HG03159 (cell line): ENCODE results near the gene VPS51.
"Not testable (repeated sequence)": the region's sequence is repeated elsewhere in the genome, so short reads cannot be mapped to it uniquely, and the experiment has no call there.

Source experiments
- ATAC-seq: cut with Tn5 transposase; IDR thresholded peaks from one replicate; pipeline ENCODE4 v1.9.1; 2021; ENCODE audit warnings: mild to moderate bottlenecking, moderate library complexity; ENCODE audit not compliant: unreplicated experiment

Gene VPS51

GRCh38 chr11:65132238-65132987 is 36.4 kb downstream of the VPS51 start:
- no peak for ATAC-seq

- no peak for ATAC-seq
Observed at GRCh38 chr11:65132988-65133700, 37.1 kb downstream of the VPS51 start.

- no peak for ATAC-seq
Observed at GRCh38 chr11:65133724-65134123, 37.7 kb downstream of the VPS51 start.

- ATAC-seq, result peak; percentile 53
Observed at GRCh38 chr11:65134240-65134951, 38.4 kb downstream of the VPS51 start, which contains the start of gene SYVN1. Gene SYVN1, minus strand, starts transcription at chr11:65134519. Its CDS starts 918 bp downstream, at chr11:65133601.

- ATAC-seq, result peak; percentile 69
Observed at GRCh38 chr11:65134952-65135632, 39.1 kb downstream of the VPS51 start.

GRCh38 chr11:65135633-65136145 is 39.7 kb downstream of the VPS51 start:
- ATAC-seq, result no peak

GRCh38 chr11:65136515-65137096 is 40.6 kb downstream of the VPS51 start:
- no peak for ATAC-seq

- ATAC-seq, result no peak
Observed at GRCh38 chr11:65141896-65142494, 46.0 kb downstream of the VPS51 start.

GRCh38 chr11:65147352-65148075 is 51.5 kb downstream of the VPS51 start:
- ATAC-seq, result no peak

- no peak for ATAC-seq
Observed at GRCh38 chr11:65148657-65149056, 52.6 kb downstream of the VPS51 start.

GRCh38 chr11:65150131-65150508 is 54.1 kb downstream of the VPS51 start:
- not testable (repeated sequence) for ATAC-seq

GRCh38 chr11:65150509-65151299 is 54.7 kb downstream of the VPS51 start:
- no peak for ATAC-seq

GRCh38 chr11:65151331-65151899 is 55.4 kb downstream of the VPS51 start:
- ATAC-seq, result no peak

- ATAC-seq, result no peak
Observed at GRCh38 chr11:65152122-65152521, 56.1 kb downstream of the VPS51 start.

- ATAC-seq, result no peak
Observed at GRCh38 chr11:65156256-65156655, 60.2 kb downstream of the VPS51 start.

- ATAC-seq, result no peak
Observed at GRCh38 chr11:65156926-65157325, 60.9 kb downstream of the VPS51 start.

GRCh38 chr11:65157336-65157735 is 61.3 kb downstream of the VPS51 start:
- no peak for ATAC-seq

- peak; percentile 74 for ATAC-seq
Observed at GRCh38 chr11:65159012-65159411, 63.0 kb downstream of the VPS51 start.
